NCI-H2196 treated with DMSO at 0.1 percent for 48 hours (cell line): ENCODE data around the gene CRK.

Experiments
- DNase-seq: peaks from one replicate; lab custom pipeline; 2025; ENCODE audit not compliant: unreplicated experiment; lab: John Stamatoyannopoulos, UW

CRK gene

GRCh38 chr17:1486802-1487695, 31.0 kb upstream of the CRK start:
- no peak for DNase-seq

GRCh38 chr17:1485423-1486376, 29.7 kb upstream of the CRK start:
- no peak for DNase-seq

GRCh38 chr17:1484676-1485422, 28.8 kb upstream of the CRK start:
- DNase-seq = peak; percentile 48

GRCh38 chr17:1484060-1484535, 28.1 kb upstream of the CRK start:
- no peak for DNase-seq

- no peak for DNase-seq
These were observed 26.6 kb upstream of the CRK start for GRCh38 chr17:1482680-1483079.

- no peak for DNase-seq
These were observed 25.7 kb upstream of the CRK start for GRCh38 chr17:1481736-1482135.

GRCh38 chr17:1480747-1481465, 24.9 kb upstream of the CRK start:
- DNase-seq = no peak

GRCh38 chr17:1478418-1478817, 22.4 kb upstream of the CRK start:
- no peak for DNase-seq

GRCh38 chr17:1475321-1475854, 19.4 kb upstream of the CRK start:
- no peak for DNase-seq

- DNase-seq = no peak
These were observed 18.6 kb upstream of the CRK start for GRCh38 chr17:1474402-1475189.

- DNase-seq = no peak
These were observed 17.8 kb upstream of the CRK start for GRCh38 chr17:1473841-1474240.

GRCh38 chr17:1473170-1473569, 17.1 kb upstream of the CRK start:
- DNase-seq = no peak

GRCh38 chr17:1471911-1472821, 16.1 kb upstream of the CRK start:
- no peak for DNase-seq

- no peak for DNase-seq
These were observed 15.5 kb upstream of the CRK start for GRCh38 chr17:1471490-1471889.

GRCh38 chr17:1470755-1471462, 14.9 kb upstream of the CRK start:
- DNase-seq = no peak

- no peak for DNase-seq
These were observed 14.2 kb upstream of the CRK start for GRCh38 chr17:1470071-1470754.

GRCh38 chr17:1469231-1469852, 13.3 kb upstream of the CRK start:
- no peak for DNase-seq
